ENCODE results near the gene PIP5K1B.

The PIP5K1B gene

DNA sequence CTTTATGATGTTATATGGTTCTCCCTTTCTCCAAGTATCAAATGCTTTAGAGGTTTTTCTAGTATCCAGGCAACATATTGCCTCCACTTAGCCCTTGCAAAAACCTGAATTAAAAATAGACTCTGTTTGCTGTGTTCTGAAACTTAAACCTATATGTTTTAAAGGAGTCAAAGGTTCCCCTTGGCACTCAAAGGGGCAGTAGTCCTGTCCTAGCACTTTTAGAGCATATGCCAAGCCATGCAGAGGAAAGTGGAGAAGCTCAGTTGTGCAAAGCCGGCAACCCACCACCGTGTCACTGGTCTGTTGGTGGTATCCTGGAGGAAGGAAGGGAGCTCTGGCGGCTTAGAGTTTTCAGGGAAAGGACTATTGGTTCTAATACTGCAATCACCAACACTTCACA lies 154.3 kb downstream of the PIP5K1B start:
- DNase-seq: no peak

DNA sequence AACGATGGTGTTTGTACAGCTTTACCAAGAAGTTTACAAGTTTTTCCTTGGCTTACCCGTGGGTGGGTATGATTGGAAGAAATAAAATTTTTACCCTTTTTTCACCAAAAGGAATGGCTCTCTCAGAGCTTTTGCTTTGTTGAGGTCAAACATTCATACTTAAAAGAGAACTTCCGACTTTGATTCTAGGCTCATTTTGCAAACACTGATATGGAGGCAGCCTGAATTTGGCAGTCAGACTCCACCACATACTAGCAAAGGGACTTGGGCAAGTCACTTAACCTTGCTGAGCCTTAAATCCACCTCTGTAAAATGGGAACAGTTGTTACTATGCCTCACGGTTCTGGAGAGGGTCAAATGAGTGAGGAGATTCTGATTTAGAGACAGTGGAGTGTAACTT lies 155.4 kb downstream of the PIP5K1B start:
- DNase-seq: no peak

DNA sequence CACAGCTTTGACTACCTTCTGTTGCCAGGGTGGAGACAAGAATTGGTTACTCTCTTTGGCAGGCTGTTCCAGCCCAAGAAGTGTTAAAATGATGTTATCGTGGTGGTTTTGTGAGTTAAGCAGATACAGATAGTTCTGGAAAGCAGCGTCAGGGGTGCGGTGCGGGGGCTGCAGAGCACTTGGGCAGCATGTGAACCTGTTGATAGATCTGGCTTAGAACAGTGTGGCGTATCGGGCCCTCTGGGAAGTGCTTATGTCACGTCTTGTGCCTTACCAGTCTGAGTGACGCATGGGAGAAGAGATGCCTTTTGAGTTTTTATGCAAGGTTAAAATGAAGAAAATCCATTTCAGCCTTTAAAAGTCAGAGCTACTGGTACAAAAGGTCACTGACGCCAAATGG lies 156.4 kb downstream of the PIP5K1B start:
- DNase-seq: no peak

DNA sequence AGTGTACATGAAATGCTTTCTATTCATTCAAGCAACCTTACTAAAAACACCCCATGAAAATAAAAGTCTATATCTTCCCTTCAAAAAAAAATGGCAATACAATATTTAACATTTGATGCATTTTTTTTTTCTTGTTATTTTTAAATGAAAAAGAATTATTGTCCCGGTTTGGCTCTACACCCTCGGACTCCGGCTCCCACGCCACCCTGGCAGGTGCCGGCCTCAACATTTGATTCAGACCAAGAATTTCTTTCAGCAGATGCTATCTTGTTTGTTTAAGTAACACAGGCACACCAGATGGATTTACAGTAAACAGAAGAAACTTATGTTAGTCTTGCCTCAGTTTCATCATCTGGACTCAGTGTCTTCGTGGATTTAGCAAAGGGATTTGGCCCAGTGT lies 162.0 kb downstream of the PIP5K1B start:
- DNase-seq: no peak

DNA sequence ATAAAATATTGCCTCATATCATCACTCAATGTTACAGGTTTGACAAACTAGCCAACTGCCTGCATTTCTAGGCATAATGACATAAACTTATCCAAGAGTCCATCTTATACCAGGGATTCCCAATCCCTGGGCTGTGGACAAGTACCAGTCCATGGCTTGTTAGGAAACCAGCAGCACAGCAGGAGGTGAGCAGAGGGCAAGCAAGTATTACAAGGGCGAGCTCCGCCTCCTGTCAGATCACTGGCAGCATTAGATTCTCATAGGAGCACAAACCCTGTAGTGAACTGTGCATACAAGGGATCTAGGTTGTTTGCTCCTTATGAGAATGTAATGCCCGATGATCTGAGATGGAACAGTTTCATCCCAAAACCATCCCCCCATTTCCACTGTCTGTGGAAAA lies 164.0 kb downstream of the PIP5K1B start:
- DNase-seq: no peak

DNA sequence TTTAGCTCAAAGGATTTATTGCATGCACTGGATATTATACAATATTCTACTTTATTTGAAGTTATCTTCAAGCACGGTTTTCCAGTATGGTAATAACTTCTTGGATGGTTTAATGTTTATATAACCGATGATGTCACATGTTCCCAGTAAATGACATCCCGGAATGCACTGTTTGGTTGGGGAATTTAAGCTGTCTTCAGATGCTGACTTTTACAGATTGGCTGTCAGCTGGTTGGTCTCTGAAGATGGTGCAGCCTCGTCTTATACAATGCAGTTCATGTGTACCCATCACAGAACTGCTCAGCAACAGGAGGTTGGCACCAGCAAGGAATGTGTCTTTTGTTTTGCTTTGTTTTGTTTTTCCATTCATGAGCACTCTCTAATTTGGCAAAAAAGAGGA lies 165.0 kb downstream of the PIP5K1B start:
- no peak for DNase-seq

DNA sequence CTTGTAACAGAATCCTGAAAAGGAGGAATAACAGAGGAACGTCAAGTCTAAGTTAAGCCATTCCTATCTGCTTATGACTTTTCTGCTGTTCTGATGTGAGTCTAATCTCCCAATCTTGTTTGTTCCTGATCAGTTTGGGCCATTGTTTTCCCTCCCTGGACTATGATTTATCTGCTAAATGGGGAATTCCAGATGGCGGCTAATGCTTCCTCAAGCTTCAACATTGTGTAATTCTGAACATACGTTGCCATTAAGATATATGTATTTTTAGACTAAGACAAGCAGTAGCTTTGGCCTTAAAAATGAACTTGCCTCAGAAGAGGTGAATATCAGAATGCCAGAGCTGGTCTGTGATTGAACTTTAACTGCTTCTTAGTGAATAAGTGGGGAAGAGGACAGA lies 166.2 kb downstream of the PIP5K1B start:
- peak; percentile 16 to 61 (median 41) for DNase-seq

DNA sequence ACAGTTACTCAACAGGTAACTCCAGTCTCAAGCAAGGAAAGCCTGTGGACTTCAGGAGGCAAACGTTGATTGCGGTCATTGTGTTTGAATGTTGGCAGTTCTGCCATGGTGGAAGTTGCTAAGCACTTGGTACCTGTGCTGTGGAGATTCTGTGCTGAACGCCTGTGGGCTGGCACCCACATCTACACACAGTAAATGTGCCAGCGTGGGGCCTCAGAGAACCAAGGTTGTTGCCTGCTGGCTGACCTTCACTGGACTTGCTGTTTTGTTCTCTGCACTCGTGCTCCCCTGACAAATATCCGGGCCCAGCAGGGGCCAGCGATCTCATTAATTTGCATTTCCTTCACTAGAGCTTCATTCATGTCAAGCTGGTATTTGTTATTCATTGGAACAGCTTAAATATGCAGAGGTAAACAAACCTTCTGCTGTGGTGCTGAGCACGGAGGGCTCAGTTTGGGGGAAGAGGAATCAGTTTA lies 167.0 kb downstream of the PIP5K1B start:
- DNase-seq: no peak

DNA sequence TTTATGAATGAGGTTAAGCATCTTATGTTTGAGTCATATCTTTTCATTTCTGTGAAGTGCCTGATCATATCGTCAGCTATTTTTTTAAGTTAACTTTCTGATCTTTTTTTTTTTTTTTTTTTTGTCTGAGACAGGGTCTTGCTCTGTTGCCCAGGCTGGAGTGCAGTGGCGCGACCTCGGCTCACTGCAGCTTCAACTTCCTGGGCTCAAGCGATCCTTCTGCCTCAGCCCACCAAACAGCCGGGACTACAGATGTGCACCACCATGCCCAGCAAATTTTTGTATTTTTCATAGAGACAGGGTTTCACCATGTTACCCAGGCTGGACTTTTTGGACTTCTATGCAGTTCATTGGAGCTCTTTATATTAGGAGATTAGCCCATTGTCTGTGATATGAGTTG lies 168.1 kb downstream of the PIP5K1B start:
- DNase-seq: no peak

DNA sequence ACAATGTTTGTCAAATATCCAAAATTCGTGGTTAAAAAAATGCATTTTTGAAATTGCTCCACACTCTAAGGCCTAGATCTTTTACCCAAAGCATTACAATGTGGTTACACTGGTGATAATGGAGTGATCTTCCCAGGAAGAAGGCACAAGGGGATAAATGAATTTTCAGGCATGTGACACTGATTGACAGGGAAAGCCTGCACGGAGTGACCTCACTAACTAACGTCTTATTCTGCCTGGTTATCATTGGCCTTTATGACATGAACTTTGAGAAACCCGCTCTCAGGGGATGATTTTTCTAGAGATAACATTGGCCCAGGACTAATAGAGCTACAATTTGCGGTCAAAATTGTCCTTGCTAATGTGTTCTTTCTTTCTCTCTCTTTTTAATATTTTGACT lies 171.2 kb downstream of the PIP5K1B start:
- DNase-seq: no peak

DNA sequence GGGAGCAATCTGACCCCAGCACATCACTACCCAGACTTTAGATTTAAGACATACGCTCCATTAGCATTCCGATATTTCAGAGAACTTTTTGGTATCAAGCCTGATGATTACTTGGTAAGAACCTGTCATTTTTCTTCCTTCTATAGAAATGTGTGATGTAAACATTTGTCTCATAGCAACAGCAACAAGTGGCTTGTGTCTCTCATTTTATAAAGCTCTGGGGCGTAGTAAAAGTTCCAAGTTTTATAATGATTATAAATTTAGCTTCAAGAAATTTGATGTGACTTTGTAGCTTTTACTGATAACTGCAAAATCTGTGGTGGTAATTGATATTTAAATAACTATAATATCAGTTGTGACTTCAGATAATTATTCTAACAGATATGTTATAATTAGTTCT lies 171.6 kb downstream of the PIP5K1B start:
- no peak for DNase-seq

DNA sequence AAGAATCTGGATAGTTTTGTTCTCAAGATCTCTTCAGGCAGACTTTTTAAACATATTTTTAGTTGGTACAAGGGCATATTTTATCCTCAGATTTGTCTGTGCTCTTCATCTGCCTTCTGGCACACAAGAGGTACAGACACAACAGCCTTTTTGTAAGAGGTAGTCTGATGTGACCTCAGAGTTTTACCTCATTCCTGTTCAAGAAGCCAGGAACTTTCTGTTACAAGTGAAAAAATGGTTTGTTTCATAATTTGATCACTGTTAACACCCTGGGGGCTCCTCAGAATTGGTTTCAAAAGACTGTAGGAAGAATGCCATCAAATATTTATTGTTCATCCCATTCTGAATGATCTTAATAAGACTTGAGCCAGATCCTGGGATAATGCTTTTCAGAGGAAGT lies 172.2 kb downstream of the PIP5K1B start:
- no peak for DNase-seq

DNA sequence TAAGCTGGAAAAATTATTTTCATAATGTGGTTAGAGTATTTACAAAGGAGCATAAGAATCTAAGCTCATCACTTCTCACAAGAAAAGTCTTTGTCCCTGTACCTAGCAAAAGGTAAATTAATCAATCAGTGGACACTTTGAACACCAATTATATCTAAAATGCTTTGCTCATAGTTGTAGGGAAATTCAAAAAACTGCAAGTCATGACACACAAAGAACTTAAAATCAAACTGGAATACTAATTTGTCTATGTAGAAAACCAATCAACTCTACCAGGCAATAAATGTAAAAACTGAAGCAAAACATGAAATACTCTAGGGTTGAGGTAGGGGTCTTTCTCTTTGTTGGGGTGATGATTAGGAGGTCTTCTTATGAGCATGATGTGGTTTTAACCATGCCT lies 173.4 kb downstream of the PIP5K1B start:
- no peak for DNase-seq

DNA sequence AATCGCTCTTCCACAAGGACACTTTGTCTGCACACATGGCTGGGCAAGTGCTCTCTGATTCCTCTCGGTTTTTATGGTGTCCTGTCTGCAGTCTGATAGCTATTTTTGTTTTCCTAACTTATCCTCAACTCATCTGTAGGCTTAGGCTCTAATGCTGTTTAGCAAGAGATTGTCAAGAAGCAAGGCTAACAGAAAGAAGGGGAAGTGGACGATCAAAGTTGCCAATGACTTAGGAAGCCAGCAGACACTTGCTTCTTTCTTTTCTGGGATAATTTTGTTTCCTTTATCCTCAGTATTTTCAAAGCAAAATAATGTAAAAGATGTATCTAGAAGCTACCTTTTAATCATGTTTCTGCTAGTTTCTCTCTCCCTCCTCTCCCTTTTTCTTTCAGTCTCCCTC lies 178.2 kb downstream of the PIP5K1B start:
- DNase-seq: peak in 2 of 4 experiments; percentile 4 to 25

DNA sequence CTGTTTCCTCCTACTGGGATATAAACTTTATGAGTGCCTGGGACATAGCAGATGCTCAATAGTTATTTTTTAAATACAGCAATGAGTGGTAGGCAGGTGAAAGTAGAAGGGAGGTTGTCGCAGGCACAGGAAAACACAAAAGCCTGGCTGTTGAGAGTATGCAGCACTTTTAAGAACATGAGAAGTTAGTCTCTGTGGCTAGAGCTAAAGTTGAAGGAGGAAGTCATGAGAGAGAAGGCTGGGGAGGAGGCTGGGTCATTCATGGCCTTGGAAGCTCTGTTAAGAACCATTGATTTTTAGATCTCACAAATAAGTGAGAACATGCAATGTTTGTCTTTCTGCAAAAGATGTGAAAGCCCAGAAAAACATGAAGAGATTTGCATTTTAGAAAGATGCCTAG lies 182.2 kb downstream of the PIP5K1B start:
- DNase-seq: peak in 3 of 4 experiments; percentile 2 to 24 (median 21)

DNA sequence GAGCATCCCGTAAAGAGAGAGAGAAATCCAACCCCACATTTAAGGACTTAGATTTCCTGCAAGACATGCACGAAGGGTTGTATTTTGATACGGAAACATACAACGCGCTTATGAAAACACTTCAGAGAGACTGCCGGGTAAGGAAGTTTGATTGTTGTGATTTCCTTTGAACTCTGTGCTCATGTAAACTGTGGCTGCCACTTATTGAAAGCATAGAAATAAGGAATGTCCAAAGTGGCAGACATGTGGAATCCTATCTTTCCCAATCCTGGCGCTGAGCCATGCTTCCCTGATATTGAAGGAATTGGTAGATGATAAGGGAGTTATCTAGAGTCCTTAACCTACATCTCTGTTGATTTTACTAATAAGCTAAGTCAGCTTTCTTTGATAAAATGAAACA lies 189.5 kb downstream of the PIP5K1B start:
- no peak for DNase-seq

DNA sequence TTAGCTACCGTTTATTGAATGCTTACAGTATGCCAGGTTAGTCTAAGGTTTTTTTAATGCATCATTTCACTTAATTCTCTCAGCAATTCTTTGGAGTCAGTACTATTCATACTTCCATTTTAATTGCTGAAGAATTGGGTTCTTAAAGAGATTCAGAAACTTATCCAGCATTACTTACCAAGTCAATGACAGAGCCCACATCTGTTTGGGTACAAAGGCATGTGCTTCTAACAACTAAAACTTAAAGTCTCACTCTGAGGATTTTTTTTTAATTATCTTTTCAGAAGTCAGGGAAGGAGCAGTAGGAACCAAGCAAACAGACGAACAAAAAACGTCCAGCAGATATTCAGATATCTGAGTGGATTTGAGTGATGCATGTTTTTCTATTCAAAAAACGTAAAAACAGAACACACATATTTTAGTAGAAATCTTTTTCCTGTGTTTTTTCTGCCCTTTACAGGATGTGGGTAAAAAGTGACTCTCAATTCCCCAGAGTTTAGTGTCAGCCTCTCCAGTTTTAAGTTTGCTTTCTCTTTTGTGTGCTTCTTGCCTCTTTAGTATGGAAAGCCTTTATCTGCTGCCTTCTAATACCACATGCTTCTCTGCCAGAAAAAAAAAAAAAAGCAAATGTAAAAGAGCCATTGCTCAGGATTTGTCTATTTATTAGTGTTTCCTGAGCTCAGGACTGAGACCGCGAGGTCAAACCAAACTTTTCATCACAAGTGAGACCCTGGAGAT lies 190.9 kb downstream of the PIP5K1B start:
- no peak for DNase-seq

DNA sequence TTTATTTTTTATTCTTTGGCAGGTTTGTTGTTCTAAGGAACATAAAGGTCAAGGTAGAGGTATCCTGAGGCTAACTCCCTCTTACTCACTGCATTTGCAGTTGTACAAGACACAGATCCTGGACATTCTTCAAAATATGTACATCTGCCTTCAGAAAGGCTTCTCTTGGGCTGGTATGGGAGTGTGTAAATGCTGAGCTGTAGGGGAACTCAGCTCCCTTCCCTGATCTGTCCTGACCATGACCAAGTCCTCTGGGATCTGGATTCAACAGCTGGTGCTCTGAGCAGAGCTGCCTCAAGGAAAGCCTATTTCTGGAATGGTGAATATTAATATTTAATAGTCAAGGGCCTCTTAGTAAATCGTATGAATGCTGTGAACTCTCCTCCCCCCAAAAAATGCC lies 191.4 kb downstream of the PIP5K1B start:
- no peak for DNase-seq

DNA sequence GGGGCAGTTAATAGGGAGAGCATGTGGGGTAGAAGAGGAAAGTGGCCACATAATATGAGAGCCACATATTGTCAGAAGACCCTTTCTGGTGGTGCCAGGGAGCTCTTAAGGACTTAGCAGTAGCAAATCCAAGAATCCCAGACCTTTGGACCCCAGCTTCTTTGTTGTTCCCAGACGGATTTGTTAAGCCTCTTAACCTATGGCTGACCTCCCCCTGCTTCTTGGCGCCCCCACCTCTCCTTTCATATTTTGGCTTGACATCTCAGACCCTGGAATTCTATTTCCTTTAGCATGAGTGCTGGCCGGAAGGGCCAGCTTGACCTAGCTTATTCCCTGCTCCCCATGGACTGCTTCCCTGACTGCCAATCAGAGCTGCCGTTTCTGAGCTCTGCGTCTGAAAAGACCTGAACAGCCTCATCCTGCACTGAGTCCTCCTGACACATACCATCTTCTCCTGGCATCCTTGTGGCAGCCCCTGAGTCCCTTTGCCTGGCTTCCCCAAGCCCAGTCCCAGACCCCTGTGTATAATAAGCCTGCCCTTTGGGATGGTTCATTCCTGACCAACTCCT lies 192.6 kb downstream of the PIP5K1B start:
- DNase-seq: no peak

DNA sequence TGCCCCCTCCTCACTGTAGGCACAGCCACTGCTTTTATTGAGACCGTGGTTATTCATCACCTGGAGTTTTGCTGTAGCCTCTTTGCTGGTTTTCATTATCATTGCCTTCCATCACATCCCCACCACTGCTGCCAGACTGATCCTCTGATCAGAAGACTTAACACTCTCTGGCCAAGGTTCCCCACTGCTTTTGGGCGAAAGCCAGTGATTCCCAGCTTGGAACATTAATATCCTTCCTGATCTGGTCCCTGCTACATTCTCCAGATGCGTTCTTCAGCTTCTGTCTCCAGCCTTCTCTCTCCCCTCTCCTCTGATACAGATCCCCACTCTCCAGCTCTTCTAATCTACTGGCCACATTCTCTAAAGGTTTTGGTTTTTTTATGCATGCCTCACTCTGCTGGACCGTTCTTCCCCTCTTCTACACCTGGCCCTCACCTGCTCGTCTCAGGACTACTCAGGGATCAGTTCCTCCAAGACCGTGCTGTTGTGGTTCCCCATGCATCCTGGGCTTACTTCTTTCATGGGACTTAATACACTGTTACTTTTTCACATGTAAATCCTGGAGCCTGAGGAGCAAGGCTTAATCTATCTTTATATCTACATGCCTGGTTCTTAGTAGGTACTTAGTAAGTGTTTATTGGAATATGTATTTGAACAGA lies 193.9 kb downstream of the PIP5K1B start:
- DNase-seq: no peak

DNA sequence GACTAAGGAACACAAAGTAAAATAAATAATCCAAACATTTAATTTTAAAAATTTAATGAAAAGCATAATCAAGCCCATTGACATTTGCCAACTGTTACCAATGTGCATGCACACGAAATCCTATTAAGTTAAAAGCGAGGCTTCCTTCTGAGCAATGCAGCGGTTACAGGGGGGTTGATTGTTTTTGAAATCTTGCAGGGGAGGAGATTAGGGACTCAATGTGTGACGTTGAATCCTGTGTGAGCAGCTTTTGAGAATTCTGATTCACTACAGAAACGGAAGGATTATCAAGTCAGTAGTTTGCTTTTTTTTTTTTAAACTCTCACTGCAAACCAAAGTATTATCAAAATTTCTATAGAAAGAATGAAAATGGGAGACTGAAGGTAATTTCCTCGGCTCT lies 199.4 kb downstream of the PIP5K1B start:
- no peak for DNase-seq

DNA sequence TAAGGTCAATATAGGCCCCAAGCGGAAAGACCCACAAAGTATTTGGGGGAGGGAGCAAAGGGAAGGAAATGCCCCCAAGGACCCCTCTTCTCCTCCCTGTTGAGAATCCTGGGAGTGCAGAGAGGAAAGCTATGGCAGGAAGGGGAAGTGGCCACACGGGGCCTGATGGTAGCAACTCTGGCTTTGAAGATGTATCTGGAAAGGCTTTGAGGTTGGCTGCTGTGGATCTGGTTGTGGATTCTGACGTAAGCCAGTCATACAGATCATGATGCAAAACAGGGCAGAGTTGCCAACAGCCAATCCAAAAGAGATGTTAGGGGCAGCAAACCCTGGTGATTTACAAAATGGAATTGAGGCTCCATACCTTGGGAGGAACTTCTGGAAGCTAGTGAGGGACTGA lies 200.1 kb downstream of the PIP5K1B start:
- DNase-seq: peak in 1 of 4 experiments; percentile 17

DNA sequence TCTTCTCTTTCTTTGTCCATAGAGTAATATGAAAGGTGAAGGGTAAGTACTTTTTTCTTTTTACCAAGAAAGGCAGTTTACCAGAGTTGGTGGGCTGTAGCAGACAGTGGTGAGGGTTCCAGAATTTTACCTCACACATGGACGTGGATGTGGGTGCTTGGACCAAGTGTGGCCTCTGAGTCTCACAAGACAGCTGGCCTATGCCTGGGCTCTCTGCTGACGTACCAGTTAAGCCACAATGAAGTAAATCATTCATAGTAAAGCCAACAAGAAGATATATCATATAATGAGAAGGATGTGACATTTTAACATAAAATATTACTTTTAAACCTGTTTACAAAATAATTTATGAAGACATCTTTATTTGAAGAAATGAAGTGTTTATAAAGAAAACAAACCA lies 202.9 kb downstream of the PIP5K1B start:
- DNase-seq: no peak

DNA sequence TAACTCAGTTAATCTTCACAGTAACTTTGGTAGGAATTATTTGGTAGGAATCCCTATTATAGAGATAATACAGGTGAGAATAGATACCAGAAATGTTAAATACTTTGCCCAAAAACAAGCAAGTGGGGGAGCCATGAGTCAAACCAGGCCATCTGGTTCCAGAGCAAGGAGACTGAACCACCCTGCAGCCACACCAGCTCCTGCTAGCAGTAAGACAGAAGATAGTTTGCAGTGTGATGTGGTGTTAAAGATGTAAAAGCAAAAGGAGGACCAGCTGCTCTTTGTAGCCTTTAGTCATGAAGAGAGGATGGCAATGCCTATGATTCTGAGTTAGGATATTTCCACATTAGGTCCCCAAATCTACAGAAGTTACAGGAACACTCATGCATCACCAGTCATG lies 207.5 kb downstream of the PIP5K1B start:
- no peak for DNase-seq
